ENCODE results near the gene ART4. TPM values are rescaled to one million over a fixed set of nuclear protein-coding genes. Genes with fewer than 3 reads are reported as not detected.

ART4 gene, protein sequence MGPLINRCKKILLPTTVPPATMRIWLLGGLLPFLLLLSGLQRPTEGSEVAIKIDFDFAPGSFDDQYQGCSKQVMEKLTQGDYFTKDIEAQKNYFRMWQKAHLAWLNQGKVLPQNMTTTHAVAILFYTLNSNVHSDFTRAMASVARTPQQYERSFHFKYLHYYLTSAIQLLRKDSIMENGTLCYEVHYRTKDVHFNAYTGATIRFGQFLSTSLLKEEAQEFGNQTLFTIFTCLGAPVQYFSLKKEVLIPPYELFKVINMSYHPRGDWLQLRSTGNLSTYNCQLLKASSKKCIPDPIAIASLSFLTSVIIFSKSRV
- total RNA-seq (2022) (0.19 and 0.57 TPM in 2 replicates), Bru-seq, nascent RNA (percentile 27 among the genes with signal in this experiment), BruChase-seq, experiment 1, labeled RNA remaining after a 2-hour chase (percentile 31 among the genes with signal in this experiment), BruChase-seq, experiment 2, labeled RNA remaining after a 6-hour chase (percentile 30 among the genes with signal in this experiment)
- long read RNA-seq: 0 reads

DNA sequence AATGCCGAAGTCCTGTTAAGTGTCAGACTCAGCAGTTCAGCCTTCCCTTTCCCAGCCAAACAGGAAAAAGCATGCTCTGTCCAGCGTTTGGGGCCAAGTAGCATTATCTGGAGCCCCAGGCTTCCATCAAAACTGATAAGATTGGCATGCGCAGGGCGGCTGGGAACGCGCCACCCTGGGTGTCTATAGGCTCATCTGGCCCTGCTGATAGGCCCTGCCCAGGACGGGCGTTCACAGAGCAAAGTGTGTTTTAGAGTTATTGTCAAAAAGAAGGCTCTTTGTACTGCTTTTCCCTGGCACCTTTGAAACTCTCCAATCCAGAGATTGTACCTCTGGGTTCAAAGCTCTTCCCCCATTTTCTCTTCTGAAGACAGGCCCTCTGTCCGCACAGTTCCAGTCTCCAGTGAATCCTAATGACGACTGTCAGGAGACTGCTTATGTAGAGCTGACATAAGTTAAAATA is at the start of gene ART4:
ART4 (minus strand) TSS at position 102 of the 463 bp plus-strand sequence. CDS start 413 bp downstream, outside the sequence.
- H3K27ac Mint-ChIP-seq (ENCODE audit: unreplicated experiment): peak within 1 kb of the TSS; percentile 24

DNA sequence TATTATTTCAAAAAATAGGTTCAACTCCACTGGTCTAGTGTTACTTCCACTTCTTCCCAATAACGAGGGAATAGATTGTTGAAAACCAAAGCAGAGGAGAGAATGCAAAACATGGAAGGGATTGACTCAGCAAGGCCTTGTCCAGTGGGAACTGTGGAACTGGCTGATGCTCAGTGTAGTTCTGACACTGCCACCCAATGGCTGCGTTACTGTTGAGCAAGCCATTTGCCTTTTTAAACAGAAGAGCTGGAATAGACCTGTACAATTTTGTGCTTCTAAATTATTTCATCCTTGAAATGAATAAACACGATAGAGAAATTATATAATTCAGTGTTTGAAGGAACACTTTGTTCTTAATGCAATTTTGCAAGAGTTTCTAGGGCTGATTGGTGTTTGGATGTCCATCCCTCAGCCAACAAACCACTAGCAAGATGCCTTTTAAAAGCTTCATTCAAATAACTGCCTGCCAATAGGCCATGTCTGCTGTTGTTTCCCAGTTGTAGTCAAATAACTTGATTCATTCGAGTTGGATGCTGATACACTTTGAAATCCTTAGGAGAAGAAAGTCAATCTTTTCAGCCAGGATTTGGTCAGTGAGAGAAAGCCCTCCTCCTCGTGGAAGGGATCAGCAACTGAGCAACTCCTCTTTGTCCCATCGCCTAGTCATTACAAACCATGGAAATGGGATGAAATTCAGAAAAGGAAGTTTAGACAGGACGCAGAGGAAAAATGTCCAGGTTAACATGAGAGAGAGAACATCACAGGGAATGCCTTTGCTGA is 49.6 kb upstream of the ART4 start:
- DNase-seq: peak in 1 of 2 experiments; percentile 18
- TF ChIP-seq, protein P1, sequence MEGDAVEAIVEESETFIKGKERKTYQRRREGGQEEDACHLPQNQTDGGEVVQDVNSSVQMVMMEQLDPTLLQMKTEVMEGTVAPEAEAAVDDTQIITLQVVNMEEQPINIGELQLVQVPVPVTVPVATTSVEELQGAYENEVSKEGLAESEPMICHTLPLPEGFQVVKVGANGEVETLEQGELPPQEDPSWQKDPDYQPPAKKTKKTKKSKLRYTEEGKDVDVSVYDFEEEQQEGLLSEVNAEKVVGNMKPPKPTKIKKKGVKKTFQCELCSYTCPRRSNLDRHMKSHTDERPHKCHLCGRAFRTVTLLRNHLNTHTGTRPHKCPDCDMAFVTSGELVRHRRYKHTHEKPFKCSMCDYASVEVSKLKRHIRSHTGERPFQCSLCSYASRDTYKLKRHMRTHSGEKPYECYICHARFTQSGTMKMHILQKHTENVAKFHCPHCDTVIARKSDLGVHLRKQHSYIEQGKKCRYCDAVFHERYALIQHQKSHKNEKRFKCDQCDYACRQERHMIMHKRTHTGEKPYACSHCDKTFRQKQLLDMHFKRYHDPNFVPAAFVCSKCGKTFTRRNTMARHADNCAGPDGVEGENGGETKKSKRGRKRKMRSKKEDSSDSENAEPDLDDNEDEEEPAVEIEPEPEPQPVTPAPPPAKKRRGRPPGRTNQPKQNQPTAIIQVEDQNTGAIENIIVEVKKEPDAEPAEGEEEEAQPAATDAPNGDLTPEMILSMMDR (IDR thresholded peaks at IDR 0.05; ENCODE audit: insufficient read depth in 1 of 2, low read depth in 1 of 2, low read length in 1 of 2, severe bottlenecking in 1 of 2, unreplicated experiment in 1 of 2): peak in 1 of 2 experiments; percentile 19
- no peak overlapping the region for H3K4me3 Mint-ChIP-seq (ENCODE audit: unreplicated experiment)
- intact Hi-C loops (cut with micrococcal nuclease; ENCODE audit: unreplicated experiment): loop anchor here (1.0 to 2.0 kb wide), 2 partner anchors 48 to 82 kb away; no protein-coding TSS in a partner anchor
- BruUV-seq (replicated peaks): no TSS peak
- H3K27me3 Mint-ChIP-seq (ENCODE audit: insufficient read depth, unreplicated experiment): peaks cover 7% of the 10 kb centered on the region
- Histone ChIP-seq H3K4me3 (ENCODE audit: low read depth, low read length) (no peak overlapping the region), H3K36me3 (ENCODE audit: control insufficient read depth, insufficient read depth, low read length) (no peaks in the 10 kb centered on the region), H3K27me3 (replicated peaks; ENCODE audit: control insufficient read depth, insufficient read depth, low read length) (no peaks in the 10 kb centered on the region), H3K9me3 (no peaks in the 10 kb centered on the region), H3K4me1 (no peaks in the 10 kb centered on the region)
- no peaks in the 10 kb centered on the region for H3K36me3 Mint-ChIP-seq (ENCODE audit: insufficient read depth, unreplicated experiment)
- no peaks in the 10 kb centered on the region for H3K4me1 Mint-ChIP-seq (ENCODE audit: low read depth, unreplicated experiment)
- H3K27ac Mint-ChIP-seq (ENCODE audit: unreplicated experiment): no peak overlapping the region
- POLR2A ChIA-PET: no interaction called here
- CTCF ChIA-PET: interaction anchor here (0.8 to 1.2 kb wide), 2 partner anchors 20 to 82 kb away, joined by 3 to 5 read pairs; no protein-coding TSS in a partner anchor
- no peaks in the 10 kb centered on the region for H3K9me3 Mint-ChIP-seq (ENCODE audit: unreplicated experiment)

More for the DNA sequence above, at the start of gene ART4:
- no peak within 1 kb of the TSS for H3K4me3 ChIP-seq (ENCODE audit: low read depth, low read length)
- H3K27me3 ChIP-seq (replicated peaks; ENCODE audit: control insufficient read depth, insufficient read depth, low read length): no peaks in the 10 kb centered on the region
- H3K36me3 Mint-ChIP-seq (ENCODE audit: insufficient read depth, unreplicated experiment): no peaks in the 10 kb centered on the region
- H3K9me3 ChIP-seq: no peaks in the 10 kb centered on the region
- TF ChIP-seq, protein P1 (IDR thresholded peaks at IDR 0.05; ENCODE audit: insufficient read depth in 1 of 2, low read depth in 1 of 2, low read length in 1 of 2, severe bottlenecking in 1 of 2, unreplicated experiment in 1 of 2): no peak
- CTCF ChIA-PET: interaction anchor here (2.2 kb wide), 1 partner anchor 152 kb away, joined by 6 read pairs; no protein-coding TSS in a partner anchor
- DNase-seq: peak; percentile 24 to 57
- H3K4me1 Mint-ChIP-seq (ENCODE audit: low read depth, unreplicated experiment): peaks cover 20% of the 10 kb centered on the region
- POLR2A ChIA-PET: no interaction called here
- H3K4me3 Mint-ChIP-seq (ENCODE audit: unreplicated experiment): peak within 1 kb of the TSS; percentile 13
- BruUV-seq (replicated peaks): no TSS peak
- intact Hi-C loops (cut with micrococcal nuclease; ENCODE audit: unreplicated experiment): loop anchor here (2.0 to 5.0 kb wide), 2 partner anchors 41 to 69 kb away; partner anchors contain the start of genes C12orf60 and WBP11
- H3K36me3 ChIP-seq (ENCODE audit: control insufficient read depth, insufficient read depth, low read length): no peaks in the 10 kb centered on the region
- H3K9me3 Mint-ChIP-seq (ENCODE audit: unreplicated experiment): peaks cover 11% of the 10 kb centered on the region
- H3K4me1 ChIP-seq: peaks cover 32% of the 10 kb centered on the region
- H3K27me3 Mint-ChIP-seq (ENCODE audit: insufficient read depth, unreplicated experiment): peaks cover 2% of the 10 kb centered on the region

DNA sequence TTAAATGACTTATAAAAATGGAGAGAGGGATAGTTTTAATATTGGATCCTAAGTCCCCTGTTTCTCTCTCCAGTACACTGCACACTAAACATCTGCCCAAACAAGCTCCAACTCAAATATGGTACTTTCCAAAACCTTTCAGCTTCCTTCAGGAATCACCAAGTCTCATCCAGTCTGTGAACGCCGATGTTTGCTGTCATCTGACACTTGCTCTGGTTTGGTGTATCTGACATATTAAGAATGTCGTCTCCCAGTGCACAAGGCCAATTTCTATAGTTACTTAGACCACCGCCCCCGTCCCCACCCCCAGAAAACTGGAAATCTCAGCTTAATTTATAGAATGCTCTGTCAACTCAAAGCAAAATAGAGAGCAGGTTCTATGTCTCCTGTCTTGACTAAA is 47.4 kb upstream of the ART4 start:
- no peak for DNase-seq
- Histone ChIP-seq H3K4me1 (no peaks in the 10 kb centered on the region), H3K27me3 (replicated peaks; ENCODE audit: control insufficient read depth, insufficient read depth, low read length) (no peaks in the 10 kb centered on the region), H3K4me3 (ENCODE audit: low read depth, low read length) (no peak overlapping the region), H3K9me3 (no peaks in the 10 kb centered on the region), H3K36me3 (ENCODE audit: control insufficient read depth, insufficient read depth, low read length) (no peaks in the 10 kb centered on the region)
- Mint-ChIP-seq H3K4me1 (ENCODE audit: low read depth, unreplicated experiment) (no peaks in the 10 kb centered on the region), H3K36me3 (ENCODE audit: insufficient read depth, unreplicated experiment) (no peaks in the 10 kb centered on the region), H3K27me3 (ENCODE audit: insufficient read depth, unreplicated experiment) (peaks cover 12% of the 10 kb centered on the region), H3K27ac (ENCODE audit: unreplicated experiment) (no peak overlapping the region), H3K9me3 (ENCODE audit: unreplicated experiment) (no peaks in the 10 kb centered on the region), H3K4me3 (ENCODE audit: unreplicated experiment) (no peak overlapping the region)
- POLR2A ChIA-PET: no interaction called here
- no TSS peak for BruUV-seq (replicated peaks)
- TF ChIP-seq, protein P1 (IDR thresholded peaks at IDR 0.05; ENCODE audit: insufficient read depth in 1 of 2, low read depth in 1 of 2, low read length in 1 of 2, severe bottlenecking in 1 of 2, unreplicated experiment in 1 of 2): no peak
- CTCF ChIA-PET: no interaction called here
- intact Hi-C loops (cut with micrococcal nuclease; ENCODE audit: unreplicated experiment): no loop called here

All from Caco-2 (cell line).